GM23338 (cell line): ENCODE results near the gene HMCES. TPM values are rescaled to one million over a fixed set of nuclear protein-coding genes. Genes with fewer than 3 reads are reported as not detected.

Experiments
- ATAC-seq: fragments of 200-7000 bp; cut with Tn5 transposase; 3 replicates; pipeline ENCODE4 v1.9.1; 2020
- DNase-seq: peaks from one replicate; pipeline ENCODE4 v3.0.0-alpha.2; 2015; ENCODE audit warnings: low spot score
- H2AFZ ChIP-seq: fragments of 200-600 bp; sonication (generic); 2 replicates; pipeline ENCODE4 v1.8.0; 2016; ENCODE audit warnings: antibody characterized with exemption, mild to moderate bottlenecking, moderate library complexity
- H3F3A ChIP-seq: fragments of 200-600 bp; sonication (generic); replicated peaks from 2 replicates; pipeline ENCODE4 v1.8.0; 2017; ENCODE audit warnings: antibody characterized with exemption, mixed run types, low read depth
- H3K27ac ChIP-seq: fragments of 200-600 bp; sonication (generic); 2 replicates; pipeline ENCODE4 v1.6.1; 2016; ENCODE audit warnings: low read depth
- H3K27me3 ChIP-seq: fragments of 200-600 bp; sonication (generic); 2 replicates; pipeline ENCODE4 v1.8.0; 2016; ENCODE audit warnings: mild to moderate bottlenecking, mixed run types, moderate library complexity; ENCODE audit not compliant: insufficient read depth
- H3K36me3 ChIP-seq: fragments of 200-600 bp; sonication (generic); 2 replicates; pipeline ENCODE4 v1.8.0; 2016; ENCODE audit warnings: mild to moderate bottlenecking; ENCODE audit not compliant: insufficient read depth
- H3K4me1 ChIP-seq: fragments of 200-600 bp; sonication (generic); 2 replicates; pipeline ENCODE4 v1.8.0; 2016; ENCODE audit warnings: mild to moderate bottlenecking, moderate library complexity; ENCODE audit not compliant: insufficient read depth
- H3K4me2 ChIP-seq: fragments of 200-600 bp; sonication (generic); 2 replicates; pipeline ENCODE4 v1.7.1; 2017; ENCODE audit warnings: mixed run types
- H3K4me3 ChIP-seq: fragments of 200-600 bp; sonication (generic); 2 replicates; pipeline ENCODE4 v1.6.1; 2016; ENCODE audit warnings: mixed run types
- H3K79me2 ChIP-seq: fragments of 200-600 bp; sonication (generic); replicated peaks from 2 replicates; pipeline ENCODE4 v1.8.0; 2017; ENCODE audit warnings: mild to moderate bottlenecking; ENCODE audit not compliant: insufficient read depth
- H3K9me2 ChIP-seq: fragments of 200-600 bp; sonication (generic); 2 replicates; pipeline ENCODE4 v1.8.0; 2017; ENCODE audit not compliant: insufficient read depth
- H4K20me1 ChIP-seq: fragments of 200-600 bp; sonication (generic); replicated peaks from 2 replicates; pipeline ENCODE4 v1.8.0; 2017; ENCODE audit warnings: mild to moderate bottlenecking; ENCODE audit not compliant: insufficient read depth
- H3K27ac Mint-ChIP-seq: 2 replicates; pipeline ENCODE4 v1.8.0; 2020; ENCODE audit warnings: inconsistent platforms, mild to moderate bottlenecking, moderate library complexity, mixed read lengths
- H3K27me3 Mint-ChIP-seq: 3 replicates; pipeline ENCODE4 v1.8.0; 2022; ENCODE audit warnings: low read depth, mild to moderate bottlenecking, moderate library complexity, mixed read lengths, inconsistent platforms; ENCODE audit not compliant: insufficient read depth, poor library complexity
- H3K36me3 Mint-ChIP-seq: 3 replicates; pipeline ENCODE4 v1.8.0; 2021; ENCODE audit warnings: low read depth, mild to moderate bottlenecking, inconsistent platforms, moderate library complexity, mixed read lengths
- H3K4me1 Mint-ChIP-seq: 3 replicates; pipeline ENCODE4 v1.8.0; 2020; ENCODE audit warnings: mild to moderate bottlenecking, inconsistent platforms, mixed read lengths
- H3K4me3 Mint-ChIP-seq: 3 replicates; pipeline ENCODE4 v1.8.0; 2021; ENCODE audit warnings: moderate library complexity, mild to moderate bottlenecking, inconsistent platforms, mixed read lengths
- H3K9me3 Mint-ChIP-seq: 3 replicates; pipeline ENCODE4 v1.8.0; 2020; ENCODE audit warnings: moderate library complexity, mild to moderate bottlenecking, inconsistent platforms, mixed read lengths
- CREB1 ChIP-seq: fragments of 250-450 bp; sonication (Bioruptor Pico); IDR thresholded peaks from 2 replicates; pipeline ENCODE4 v1.5.0; 2020; ENCODE audit warnings: low read depth, mild to moderate bottlenecking, moderate library complexity
- EZH2 ChIP-seq: fragments of 200-600 bp; sonication (generic); IDR thresholded peaks from one replicate; pipeline ENCODE4 v1.8.0; 2017; ENCODE audit warnings: antibody characterized with exemption, mild to moderate bottlenecking, low read depth; ENCODE audit not compliant: unreplicated experiment
- JUNB ChIP-seq: IDR thresholded peaks from one replicate; pipeline ENCODE4 v1.6.1; 2016; ENCODE audit warnings: antibody characterized with exemption; ENCODE audit not compliant: unreplicated experiment
- NANOG ChIP-seq: IDR thresholded peaks from 2 replicates; pipeline ENCODE4 v1.6.1; 2016; ENCODE audit warnings: antibody characterized with exemption, borderline replicate concordance
- POLR2AphosphoS5 ChIP-seq: IDR thresholded peaks from 2 replicates; pipeline ENCODE4 v1.6.1; 2016; ENCODE audit warnings: antibody characterized with exemption, low read depth
- STAT1 ChIP-seq: IDR thresholded peaks from one replicate; pipeline ENCODE4 v1.6.1; 2016; ENCODE audit warnings: antibody characterized with exemption; ENCODE audit not compliant: unreplicated experiment
- ZNF114 ChIP-seq: fragments of 250-450 bp; sonication (Bioruptor Pico); IDR thresholded peaks from 2 replicates; pipeline ENCODE4 v1.5.0; 2020; ENCODE audit warnings: mild to moderate bottlenecking, moderate library complexity
- ZNF331 ChIP-seq: fragments of 250-450 bp; sonication (Bioruptor Pico); IDR thresholded peaks from 2 replicates; pipeline ENCODE4 v1.5.0; 2020; ENCODE audit warnings: low read depth, mild to moderate bottlenecking, moderate library complexity
- polyA plus RNA-seq: library from polyadenylated mRNA; unstranded; fragments of >200 nt; fragmentation: Nextera tagmentation; extraction: Ambion mirVana; gene quantifications from 2 replicates; pipeline ENCODE4 v1.2.1, GENCODE V29; 2016
- total RNA-seq: library from RNA; depleted of rRNA; stranded (reverse); fragments of >200 nt; shearing (Covaris generic); gene quantifications from 2 replicates; pipeline ENCODE4 v1.2.3, GENCODE V29; 2014
- TF ChIP-seq, protein P1 (sequence below): IDR thresholded peaks from 2 replicates; pipeline ENCODE4 v1.6.1; 2016; ENCODE audit warnings: antibody characterized with exemption
- TF ChIP-seq, protein P2 (sequence below): IDR thresholded peaks from one replicate; pipeline ENCODE4 v1.6.1; 2018; ENCODE audit warnings: antibody characterized with exemption; ENCODE audit not compliant: unreplicated experiment
- TF ChIP-seq, protein P3 (sequence below), 2 experiments: fragments of 200-600 bp in 1 of 2; sonication (generic) in 1 of 2; conservative IDR thresholded peaks; 2 replicates each; pipeline versions ENCODE4 v1.5.1 to v1.6.1; 2016 to 2017; ENCODE audit warnings: antibody characterized with exemption in 2 of 2, low read depth in 2 of 2, mild to moderate bottlenecking in 2 of 2, moderate library complexity in 1 of 2

Gene HMCES
- total and polyA plus RNA-seq, 2 experiments from 2014 or later: 36.5 to 44.5 TPM

DNA sequence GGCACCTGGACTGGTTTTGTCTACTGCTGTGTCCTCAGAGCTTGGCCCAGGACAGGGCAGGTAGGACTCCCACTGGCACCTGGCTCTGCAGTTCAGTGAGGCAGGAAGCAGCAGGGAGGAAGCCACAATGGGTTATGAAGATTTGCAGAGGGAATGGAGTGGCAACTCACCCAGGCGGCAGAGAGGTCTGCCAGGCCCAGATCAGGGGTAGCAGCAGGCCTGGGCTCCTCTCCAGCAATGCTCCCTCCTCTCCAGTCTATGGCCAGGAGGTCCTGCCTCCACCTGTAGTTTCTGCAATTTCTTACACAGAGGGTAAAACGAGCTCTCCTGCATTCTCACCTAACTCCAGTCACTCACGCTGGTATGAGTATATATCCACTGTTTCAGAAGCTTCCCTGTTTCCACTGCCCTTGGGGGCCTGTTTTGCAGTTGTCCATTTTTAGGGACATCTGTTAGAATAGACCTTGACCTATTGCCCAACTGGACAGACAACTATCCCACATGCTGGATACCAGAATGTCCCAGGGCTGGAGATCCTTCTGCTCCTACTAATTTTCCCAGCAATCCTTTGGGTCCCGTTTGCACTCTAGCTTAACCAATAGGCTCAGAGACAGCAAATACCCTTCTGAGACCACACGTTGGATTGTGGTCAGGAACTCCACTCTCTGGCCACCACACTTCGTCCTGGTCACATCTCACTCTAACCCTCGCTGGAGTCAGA is 35.2 kb downstream of the HMCES start (continued):
- TF ChIP-seq, protein P1, sequence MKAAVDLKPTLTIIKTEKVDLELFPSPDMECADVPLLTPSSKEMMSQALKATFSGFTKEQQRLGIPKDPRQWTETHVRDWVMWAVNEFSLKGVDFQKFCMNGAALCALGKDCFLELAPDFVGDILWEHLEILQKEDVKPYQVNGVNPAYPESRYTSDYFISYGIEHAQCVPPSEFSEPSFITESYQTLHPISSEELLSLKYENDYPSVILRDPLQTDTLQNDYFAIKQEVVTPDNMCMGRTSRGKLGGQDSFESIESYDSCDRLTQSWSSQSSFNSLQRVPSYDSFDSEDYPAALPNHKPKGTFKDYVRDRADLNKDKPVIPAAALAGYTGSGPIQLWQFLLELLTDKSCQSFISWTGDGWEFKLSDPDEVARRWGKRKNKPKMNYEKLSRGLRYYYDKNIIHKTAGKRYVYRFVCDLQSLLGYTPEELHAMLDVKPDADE: no peak

- peaks cover 4% of the 10 kb centered on the region; the same call in 2 of the 3 replicates for H3K36me3 Mint-ChIP-seq
- TF ChIP-seq, protein P2, sequence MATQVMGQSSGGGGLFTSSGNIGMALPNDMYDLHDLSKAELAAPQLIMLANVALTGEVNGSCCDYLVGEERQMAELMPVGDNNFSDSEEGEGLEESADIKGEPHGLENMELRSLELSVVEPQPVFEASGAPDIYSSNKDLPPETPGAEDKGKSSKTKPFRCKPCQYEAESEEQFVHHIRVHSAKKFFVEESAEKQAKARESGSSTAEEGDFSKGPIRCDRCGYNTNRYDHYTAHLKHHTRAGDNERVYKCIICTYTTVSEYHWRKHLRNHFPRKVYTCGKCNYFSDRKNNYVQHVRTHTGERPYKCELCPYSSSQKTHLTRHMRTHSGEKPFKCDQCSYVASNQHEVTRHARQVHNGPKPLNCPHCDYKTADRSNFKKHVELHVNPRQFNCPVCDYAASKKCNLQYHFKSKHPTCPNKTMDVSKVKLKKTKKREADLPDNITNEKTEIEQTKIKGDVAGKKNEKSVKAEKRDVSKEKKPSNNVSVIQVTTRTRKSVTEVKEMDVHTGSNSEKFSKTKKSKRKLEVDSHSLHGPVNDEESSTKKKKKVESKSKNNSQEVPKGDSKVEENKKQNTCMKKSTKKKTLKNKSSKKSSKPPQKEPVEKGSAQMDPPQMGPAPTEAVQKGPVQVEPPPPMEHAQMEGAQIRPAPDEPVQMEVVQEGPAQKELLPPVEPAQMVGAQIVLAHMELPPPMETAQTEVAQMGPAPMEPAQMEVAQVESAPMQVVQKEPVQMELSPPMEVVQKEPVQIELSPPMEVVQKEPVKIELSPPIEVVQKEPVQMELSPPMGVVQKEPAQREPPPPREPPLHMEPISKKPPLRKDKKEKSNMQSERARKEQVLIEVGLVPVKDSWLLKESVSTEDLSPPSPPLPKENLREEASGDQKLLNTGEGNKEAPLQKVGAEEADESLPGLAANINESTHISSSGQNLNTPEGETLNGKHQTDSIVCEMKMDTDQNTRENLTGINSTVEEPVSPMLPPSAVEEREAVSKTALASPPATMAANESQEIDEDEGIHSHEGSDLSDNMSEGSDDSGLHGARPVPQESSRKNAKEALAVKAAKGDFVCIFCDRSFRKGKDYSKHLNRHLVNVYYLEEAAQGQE: no peak
- TF ChIP-seq EZH2 (no peak), POLR2AphosphoS5 (peak; percentile 65), ZNF331 (no peak), JUNB (no peak), NANOG (no peak), ZNF114 (CRISPR knock-in tag) (no peak), CREB1 (CRISPR knock-in tag) (peak; percentile 48), STAT1 (no peak)
- TF ChIP-seq, protein P3, sequence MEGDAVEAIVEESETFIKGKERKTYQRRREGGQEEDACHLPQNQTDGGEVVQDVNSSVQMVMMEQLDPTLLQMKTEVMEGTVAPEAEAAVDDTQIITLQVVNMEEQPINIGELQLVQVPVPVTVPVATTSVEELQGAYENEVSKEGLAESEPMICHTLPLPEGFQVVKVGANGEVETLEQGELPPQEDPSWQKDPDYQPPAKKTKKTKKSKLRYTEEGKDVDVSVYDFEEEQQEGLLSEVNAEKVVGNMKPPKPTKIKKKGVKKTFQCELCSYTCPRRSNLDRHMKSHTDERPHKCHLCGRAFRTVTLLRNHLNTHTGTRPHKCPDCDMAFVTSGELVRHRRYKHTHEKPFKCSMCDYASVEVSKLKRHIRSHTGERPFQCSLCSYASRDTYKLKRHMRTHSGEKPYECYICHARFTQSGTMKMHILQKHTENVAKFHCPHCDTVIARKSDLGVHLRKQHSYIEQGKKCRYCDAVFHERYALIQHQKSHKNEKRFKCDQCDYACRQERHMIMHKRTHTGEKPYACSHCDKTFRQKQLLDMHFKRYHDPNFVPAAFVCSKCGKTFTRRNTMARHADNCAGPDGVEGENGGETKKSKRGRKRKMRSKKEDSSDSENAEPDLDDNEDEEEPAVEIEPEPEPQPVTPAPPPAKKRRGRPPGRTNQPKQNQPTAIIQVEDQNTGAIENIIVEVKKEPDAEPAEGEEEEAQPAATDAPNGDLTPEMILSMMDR (conservative IDR thresholded peaks at IDR 0.05; ENCODE audit: low read depth in 2 of 2): peak in 1 of 2 experiments; percentile 52; a peak in 3 of 4 replicates
- TF ChIP-seq, protein P1: no peak
Observed at GRCh38 chr3:129314386-129315222, 35.9 kb downstream of the HMCES start.

More at GRCh38 chr3:129314386-129315222, 35.9 kb downstream of the HMCES start:
- peaks cover 21% of the 10 kb centered on the region for H3K27me3 Mint-ChIP-seq
- no peaks in the 10 kb centered on the region for H3K9me2 ChIP-seq
- H3K9me3 Mint-ChIP-seq: no peaks in the 10 kb centered on the region; the same call in 2 of the 3 replicates
- H3K27ac Mint-ChIP-seq: no peak overlapping the region
- no peaks in the 10 kb centered on the region for H3K36me3 ChIP-seq
- H3K79me2 ChIP-seq: peaks cover 11% of the 10 kb centered on the region
- peak; percentile 98 for DNase-seq
- ATAC-seq: peak; percentile 69
- peak overlapping the region; percentile 97 for H3K4me3 ChIP-seq
- H3K4me1 Mint-ChIP-seq: peaks cover 11% of the 10 kb centered on the region
- peak overlapping the region; percentile 93 for H3K4me3 Mint-ChIP-seq
- no peaks in the 10 kb centered on the region for H3F3A ChIP-seq
- peak overlapping the region; percentile 78; the same call in 1 of the 2 replicates for H3K27ac ChIP-seq
- H3K4me2 ChIP-seq: peak overlapping the region; percentile 95
- no peaks in the 10 kb centered on the region for H4K20me1 ChIP-seq
- H3K27me3 ChIP-seq: no peaks in the 10 kb centered on the region
- no peak overlapping the region; the same call in 1 of the 2 replicates for H2AFZ ChIP-seq
- H3K4me1 ChIP-seq: peaks cover 7% of the 10 kb centered on the region
